Activated T-cell treated with anti-CD3 and anti-CD28 coated beads for 24 hours (primary cell): Measurements from ENCODE around the gene NUDT4.

Experiments
- DNase-seq: peaks from one replicate; pipeline ENCODE4 v3.0.0-alpha.2; 2020; ENCODE audit warnings: low read depth

NUDT4 gene

DNA sequence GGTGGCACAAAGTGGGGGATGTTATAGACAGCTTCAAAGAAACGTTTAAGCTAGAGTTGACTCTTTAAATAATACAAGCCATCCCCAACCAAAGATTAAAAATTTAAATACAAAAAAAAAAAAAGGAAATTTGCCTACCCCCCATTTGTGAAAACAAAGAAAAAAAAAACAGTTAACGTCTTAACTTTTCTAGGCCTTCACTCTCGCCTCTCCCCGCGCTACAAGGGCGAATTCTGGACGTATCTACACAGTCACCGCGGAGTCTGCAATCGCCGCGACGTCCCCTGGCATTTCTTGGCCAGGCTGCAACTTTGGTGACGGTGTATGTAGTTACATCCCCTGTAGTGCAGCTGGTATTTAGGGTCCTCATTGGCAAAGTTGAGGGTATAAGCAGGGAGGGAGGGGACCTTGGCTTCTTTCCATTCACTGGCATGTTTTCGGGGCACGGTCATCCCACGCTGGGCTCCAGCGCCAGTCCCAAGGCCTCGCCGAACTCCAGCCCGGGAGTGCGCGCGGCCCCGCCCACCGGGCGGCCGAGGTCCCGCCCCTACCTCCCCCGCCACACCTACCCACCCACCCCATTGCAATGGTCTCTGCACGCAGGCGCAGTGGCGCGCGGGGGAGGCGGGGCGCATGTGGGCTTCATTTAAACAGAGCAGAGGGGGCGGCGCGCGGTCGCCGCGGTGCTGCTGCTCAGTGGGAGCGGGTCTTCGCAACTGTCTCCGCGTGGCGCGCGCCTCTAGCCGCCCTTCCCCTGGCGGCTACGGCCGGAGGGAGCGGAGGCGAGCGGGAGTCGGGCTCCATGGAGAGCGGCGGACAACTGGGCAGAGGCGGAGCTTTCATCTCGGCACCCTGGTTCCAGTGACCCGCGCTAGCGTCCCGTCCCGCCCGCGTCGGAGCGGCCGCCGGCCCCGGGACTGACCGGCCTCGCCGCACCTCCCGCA, at the start of gene NUDT4:
NUDT4 (plus strand) TSS at position 674 of the 944 bp plus-strand sequence. CDS start 398 bp downstream, outside the sequence.
- peak; percentile 94 for DNase-seq

DNA sequence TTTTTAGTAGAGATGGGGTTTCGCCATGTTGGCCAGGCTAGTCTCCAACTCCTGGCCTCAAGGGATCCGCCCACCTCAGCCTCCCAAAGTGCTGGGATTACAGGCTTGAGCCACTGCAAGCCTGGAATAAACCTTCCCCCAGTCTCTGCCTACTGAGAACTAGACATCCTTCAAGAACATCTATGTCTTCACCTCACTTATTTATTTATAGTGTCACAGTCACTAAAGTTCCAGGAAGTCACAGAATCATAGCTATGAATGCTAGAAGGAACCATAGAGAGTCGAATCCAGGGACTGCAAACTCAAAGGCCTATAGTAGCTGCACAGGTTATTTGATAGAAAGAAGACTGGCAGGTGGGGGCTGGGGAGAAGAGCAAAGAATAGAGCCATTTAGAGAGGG, 44.7 kb upstream of the NUDT4 start:
- DNase-seq, result no peak

DNA sequence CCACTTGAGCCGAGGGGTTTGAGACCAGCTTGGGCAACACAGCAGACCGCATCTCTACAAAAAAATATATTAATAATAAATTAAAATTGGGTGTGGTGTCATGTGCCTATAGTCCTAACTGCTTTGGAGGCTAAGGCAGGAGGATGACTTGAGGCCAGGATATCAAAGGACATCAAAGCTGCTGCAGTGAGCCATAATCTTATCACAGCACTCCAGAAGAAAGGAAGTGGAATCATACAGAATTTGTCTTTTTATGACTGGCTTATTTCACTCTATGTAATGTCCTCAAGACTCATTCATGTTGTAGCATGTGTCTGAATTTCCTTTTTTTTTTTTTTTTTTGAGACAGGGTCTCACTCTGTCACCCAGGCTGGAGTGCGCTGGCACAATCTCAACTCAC, 43.9 kb upstream of the NUDT4 start:
- DNase-seq, result no peak

DNA sequence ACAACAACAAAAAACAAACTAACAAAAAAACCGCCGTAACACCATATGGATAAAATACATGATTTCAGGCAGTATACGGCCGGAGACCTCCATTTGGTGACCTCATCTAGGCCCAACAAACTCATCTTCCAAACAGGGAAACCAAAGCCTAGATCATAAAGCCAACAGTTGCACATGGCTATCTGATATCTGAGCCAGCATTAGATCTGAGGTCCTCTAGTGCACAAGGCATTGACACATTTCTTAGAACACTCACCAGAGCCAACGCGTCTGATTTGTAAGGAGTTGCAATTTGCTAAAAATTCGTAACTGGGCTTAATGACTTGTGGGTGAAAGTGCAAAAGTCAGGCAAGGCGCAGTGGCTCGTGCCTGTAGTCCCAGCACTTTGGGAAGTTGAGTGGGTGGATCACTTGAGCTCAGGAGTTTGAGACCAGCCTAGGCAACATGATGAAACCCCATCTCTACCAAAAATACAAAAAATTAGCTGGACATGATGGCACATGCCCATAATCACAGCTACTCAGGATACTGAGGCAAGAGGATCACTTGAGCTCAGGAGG, 42.0 kb upstream of the NUDT4 start:
- DNase-seq, result no peak

DNA sequence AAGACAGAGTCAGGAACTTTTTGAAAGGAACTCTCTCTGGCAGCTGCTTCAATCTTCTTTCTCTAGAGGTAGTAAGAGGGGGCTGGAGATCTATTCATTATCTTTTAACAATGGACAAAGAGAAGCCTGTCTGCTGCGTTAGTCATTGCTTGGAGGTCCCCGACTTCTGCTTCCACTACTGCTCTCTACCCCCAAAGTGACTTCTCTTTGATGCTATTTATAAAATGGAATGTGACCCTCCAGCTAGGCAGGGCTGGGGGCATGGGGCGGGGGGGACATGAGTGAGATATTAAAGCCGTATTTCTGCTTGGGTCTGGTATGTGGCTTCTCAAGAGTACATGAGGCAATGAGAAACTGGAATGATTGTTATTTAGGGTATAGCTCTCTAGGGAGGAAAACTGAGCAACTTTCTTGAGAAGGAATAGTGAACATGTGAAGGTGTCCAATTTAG, 41.4 kb upstream of the NUDT4 start:
- DNase-seq, result no peak

DNA sequence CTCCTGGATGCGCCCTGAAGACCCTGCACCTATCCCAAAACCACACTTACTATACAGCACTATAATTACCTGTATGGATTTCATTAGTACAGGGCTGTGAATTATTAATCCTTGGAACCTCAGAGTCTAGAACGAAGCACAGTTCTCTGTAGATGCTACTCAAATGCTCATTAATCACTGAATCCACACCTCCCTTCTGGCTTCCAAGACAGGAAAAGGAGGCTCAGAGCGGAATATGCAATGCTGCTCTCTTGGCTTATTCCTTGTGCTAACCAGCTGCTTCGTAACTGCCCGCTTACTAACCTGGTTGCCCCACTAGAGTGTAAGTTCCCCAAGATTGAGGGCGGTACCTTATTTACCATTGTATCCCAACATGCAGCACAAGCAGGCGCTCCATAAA, 39.1 kb upstream of the NUDT4 start:
- DNase-seq, result no peak

DNA sequence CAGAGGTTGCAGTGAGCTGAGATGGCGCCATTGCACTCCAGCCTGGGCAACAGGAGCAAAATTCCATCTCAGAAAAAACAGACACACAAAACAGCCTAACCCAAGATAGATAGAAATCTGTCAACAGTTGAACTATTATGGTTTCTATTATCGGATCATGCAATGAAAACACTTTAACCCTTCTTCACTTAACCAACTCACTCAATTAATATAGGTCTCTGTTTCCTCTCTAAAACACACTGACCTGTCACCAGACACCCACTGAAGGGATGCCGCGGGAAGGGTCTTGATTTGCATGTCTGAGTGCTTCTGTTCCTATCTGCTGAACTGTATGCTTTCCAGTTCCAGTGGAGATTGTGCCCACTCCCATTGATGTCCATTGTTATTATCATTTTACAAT, 38.0 kb upstream of the NUDT4 start:
- no peak for DNase-seq

DNA sequence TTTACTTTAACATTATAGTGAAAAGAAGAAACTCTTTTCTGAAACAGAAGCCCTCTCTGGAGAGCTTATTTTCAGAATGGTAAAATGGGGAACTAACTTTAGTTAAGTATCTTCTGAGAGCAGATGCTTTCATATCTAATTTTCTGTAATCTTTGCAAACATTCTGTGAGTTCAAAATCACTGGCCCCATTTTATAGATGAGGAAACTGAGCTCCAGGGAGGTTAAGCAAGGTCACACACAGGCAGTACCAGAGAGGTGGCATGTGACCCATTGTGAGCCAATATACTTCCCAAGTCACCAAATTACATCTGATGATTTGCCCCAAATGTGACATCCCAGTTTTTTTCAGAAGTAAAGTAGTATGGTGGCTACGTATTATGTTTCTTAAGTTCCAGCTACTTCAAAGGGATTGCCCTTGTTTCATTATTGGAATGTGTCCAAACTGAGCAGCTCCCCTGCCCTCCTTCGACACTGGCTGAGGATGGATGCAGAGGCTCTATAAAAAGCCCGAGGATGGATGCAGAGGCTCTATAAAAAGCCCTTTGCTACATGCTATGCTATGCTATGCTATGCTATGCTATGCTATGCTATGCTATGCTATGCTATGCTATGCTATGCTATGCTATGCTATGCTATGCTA, 36.2 kb upstream of the NUDT4 start:
- DNase-seq, result no peak

DNA sequence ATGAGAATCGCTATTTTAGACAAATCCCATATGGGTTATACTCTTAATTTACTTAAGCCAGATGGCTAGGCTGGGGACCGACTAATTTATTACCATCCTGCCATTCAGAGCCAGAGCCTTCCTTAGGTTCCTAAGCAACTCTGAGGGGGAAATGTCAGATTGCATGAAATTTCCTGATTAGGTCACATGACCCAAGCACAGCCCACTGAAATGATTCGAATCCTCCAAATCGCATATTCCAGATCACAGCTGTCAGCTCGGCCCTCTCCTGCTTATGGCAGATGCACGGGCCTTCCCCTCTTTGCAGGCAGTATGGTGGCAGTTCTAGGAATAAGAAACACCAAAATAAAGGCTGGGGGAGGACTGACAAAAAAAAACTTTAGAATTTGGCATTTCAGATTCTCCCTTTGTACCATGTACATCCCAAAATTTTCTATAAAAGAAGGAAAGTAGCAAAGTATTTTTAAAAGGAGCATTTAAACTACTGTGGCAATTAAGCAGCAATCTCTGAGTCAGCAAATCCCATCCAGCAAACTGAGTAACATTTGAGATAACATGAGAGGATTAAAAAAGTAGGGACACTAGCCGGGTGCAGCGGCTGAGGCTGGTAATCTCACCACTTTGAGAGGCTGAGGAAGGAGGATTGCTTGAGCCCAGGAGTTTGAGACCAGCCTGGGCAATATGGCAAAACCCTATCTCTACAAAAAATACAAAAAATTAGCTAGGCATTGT, 30.5 kb upstream of the NUDT4 start:
- no peak for DNase-seq

DNA sequence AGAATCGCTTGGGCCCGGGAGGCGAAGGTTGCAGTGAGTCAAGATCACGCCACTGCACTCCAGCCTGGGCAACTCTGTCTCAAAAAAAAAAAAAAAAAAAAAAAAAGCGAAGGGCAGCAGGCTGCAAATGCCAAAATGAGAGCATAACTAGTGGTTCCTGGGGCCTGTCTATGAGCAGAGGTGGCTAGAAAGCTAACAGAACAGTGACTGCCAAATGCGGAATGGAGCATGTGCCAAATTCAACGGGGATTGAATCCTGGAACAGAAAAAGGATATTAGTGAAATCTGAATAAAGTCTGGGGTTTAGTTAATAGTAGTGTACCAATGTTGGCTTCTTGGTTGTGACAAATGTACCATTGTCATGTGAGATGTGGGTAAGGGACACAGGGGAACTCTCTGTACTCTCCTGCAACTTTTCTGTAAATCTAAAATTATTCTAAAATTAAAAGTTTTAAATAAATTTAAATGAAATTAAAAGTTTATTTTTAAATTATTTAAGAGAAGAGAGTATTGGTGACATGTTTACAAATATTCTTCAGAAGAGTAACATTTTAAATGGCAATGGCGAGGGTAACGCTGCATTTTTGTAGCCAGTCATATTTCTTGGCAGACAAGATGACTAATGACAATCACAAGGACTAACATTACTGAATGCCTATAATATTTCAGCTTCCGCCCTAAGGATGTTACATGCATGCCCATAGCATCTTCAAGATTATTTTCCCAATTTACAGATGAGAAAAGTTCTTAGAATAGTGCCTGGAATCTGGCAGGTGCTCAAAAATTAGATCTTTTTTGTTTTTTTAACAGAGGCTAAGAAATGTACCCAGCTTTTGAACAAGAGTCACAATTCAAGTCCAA, 28.9 kb upstream of the NUDT4 start:
- no peak for DNase-seq

DNA sequence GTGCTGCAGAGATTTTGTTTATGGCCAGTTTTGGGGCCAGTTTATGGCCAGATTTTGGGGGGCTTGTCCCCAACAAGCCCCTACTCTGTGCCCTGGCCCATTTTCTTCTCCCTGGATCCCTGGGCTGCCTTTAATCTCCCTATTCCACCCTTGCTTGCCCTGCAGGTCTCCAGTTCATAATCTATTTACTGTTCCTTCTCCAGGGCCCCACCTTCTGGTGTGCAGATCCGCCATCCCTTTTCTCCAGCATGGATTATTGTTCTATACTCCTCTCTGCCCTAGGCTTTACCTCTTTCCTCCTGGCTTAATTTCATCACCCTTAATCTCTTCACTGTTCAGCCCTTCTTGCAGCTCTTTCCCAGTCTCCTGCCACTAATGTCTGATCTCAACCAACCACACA, 26.0 kb upstream of the NUDT4 start:
- no peak for DNase-seq

DNA sequence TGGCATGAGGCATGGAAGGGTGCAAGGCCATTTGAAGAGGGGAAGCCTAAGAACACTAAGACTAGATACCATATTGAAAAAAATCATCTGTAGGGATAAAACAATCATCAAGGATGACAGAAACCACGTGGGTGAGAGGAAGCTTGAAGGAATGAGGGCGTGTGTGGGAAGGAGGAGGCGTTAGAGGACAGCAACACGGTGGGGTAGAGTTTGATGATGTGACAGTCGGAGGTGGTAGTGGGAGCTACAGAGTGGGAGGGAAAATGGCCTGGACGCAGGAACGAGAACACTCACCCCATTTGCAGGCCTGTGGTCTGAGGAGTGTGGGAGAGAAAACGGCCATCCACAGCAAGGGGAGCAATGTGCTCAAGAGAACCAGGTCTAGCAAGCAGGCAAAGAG, 25.4 kb upstream of the NUDT4 start:
- DNase-seq, result no peak

DNA sequence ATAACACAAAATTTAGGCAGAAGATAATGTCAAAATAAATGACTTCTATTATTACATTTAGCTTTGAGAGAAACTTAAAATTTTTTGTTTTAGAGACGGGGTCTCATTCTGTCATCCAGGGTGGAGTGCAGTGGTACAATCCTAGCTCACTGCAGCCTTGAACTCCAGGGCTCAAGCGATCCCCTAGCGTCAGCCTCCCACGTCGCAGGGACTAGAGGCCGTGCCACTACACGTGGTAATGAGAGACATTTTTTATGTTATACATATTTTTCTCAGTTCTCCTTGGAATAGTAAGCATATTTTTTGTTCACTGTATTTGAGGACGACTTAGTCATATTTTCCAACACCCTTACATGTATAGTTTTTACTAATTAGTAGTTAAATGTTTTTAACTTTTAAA, 21.5 kb upstream of the NUDT4 start:
- no peak for DNase-seq

DNA sequence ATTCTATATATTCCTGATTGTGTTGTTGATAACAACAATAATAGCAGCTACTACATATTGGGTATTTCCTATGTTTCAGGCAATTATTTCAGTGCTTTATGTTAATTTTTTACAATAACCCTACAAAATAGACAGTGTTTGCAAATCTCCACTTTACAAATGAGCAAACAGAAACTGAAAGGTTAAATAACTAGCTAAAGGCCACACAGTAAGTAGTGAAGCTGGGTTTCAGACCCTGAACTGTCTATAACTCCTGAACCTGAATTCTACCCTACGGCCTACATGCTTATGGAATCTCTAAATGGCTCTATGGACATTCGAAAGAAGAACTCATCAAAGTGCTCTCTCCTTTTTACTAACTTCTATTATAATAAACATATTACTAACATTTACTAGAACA, 19.7 kb upstream of the NUDT4 start:
- no peak for DNase-seq

DNA sequence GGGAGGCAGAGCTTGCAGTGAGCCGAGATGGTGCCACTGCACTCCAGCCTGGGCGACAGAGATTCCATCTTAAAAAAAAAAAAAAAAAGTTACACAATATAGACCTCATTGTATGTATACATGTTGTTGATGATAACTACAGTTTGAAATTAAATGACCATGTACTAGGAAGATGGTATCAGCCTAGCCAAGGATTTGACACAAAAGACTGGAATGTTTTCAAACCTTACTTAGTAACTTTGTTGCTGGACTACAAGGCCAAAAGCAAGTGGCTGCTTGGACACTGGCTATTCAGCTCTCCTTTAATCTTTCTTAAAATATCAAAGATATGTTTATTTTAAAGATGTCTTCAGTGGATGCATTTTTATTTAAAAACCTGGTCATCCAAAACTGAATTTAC, 18.9 kb upstream of the NUDT4 start:
- DNase-seq, result no peak

DNA sequence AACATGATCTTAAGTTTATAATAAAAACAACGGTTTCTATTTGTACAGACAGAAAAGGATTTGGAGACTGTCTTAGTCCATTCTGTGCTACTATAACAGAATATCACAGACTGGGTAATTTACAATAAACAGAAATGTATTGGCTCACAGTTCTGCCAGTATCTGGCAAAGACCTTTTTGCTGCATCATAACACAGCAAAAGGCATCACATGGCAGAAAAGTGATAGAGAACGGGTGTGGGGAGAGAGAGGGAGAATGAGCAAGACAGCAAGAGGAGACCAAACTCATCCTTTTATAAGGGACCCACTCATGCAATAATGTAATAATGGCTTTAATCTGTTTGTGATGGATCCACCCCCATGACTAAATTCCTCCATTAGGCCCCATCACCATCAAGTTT, 17.0 kb upstream of the NUDT4 start:
- DNase-seq, result no peak

DNA sequence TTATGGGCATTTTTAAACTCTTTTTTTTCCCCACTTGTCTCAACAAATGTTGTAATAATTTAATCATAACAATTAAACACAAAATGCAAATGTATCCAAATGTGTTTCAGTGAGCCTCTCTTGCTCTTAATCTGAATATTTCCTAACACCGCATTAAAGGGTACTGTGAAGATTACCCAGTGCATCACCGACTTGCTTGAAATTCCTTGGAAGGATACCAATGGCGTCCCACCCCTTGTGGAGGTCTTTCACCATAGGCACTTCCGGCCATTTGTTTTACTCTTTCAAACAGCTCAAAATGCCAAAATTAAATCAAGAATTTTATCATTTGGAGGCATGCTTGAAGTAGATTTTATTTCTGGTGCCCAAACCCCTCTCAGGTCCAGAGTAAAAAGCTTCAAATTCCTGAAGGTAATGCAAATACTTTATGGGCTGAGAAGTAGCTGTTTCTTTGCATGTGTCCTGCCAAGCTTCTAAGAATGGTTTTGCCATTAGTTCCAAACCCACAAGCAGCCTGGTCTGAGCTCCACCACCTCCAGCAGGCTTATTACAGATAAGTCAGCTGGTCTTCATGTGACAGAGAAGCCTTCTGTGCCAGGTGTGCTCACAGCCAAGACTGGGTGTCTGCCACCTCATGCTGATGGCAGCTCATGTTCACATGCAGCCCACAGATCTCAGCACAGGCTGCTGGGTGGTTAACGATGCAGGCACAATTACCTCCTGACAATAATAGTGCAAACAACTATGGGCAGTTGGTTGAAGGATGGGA, 16.4 kb upstream of the NUDT4 start:
- no peak for DNase-seq

DNA sequence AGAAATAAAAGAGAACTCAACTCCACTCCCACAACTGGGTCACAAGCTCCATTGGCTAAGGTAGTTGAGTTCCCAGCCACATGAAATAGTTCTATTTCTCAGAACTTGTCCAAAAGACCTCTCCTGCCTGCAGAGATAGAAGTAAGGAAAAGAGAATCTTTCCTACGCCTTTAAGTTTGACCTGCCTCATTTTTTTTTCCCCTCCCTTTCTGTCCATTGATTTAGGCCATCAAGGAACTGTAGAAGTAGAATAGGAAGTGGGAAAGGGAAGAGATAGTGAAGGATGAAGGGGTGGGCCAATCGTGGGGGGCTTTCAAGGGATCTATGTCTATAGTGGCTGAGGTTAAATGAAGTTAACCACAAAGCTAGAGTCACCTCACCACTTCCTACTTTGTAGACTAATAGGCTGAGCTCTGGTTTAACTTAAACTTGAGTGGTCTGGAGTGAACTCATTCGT, 13.9 kb upstream of the NUDT4 start:
- no peak for DNase-seq

DNA sequence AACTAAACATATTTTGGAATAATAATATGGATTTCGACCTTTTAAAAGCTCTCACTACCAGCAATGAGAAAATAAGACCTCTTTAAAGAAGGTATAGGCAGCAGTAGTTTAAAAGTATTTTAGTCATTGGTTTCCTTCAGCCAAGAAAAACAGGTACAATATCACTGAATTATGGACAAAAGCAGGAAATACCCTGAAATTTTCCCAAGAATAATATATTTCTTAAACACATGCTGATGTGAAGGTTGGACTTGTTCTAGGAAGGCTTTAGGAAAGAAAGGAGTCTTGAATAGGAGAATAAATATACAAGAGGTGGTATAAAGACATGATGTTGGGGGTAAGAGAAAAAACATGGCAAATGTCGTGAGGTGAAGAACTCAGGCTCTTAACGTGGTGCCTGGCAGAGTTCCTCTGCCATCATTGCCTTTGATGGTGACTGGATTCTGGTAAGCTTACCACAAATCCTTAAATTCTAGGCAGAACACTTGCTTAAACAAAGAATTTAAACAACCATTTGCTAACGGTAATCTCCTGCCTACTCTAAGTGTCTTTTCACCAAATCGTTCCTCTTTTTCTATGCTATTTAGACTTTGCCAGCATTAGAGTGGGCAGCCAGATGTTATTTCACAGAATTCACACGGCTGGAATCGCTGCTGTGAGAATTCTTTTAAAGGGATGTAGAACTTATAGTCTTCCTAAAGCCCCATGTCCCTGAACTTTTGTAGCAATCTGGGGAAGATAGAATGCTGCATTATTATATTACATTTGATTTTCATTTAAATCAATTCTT, 11.9 kb upstream of the NUDT4 start:
- no peak for DNase-seq

DNA sequence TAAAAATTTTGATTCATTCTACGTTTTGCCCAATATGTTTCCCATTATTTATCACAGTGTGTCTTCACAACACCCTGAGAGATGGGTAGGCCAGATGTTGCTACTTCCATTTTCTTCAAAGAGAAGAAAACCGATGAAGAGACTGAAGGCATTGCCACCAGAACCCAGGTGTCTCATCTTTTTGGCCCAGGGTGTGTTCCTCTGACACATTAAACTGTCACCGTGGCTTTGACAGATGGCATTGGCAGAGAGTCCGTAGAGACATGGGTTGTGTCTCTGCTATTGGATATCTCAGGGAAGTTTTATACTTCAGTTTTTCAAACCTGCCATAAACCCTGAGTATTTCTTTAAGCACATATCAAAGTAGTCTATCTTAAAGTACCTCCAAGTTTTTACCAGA, 11.3 kb upstream of the NUDT4 start:
- DNase-seq, result no peak
